GM12892 (cell line): Measurements from ENCODE around the gene UBE2Q2.

Source experiments
- POLR2A ChIP-seq: IDR thresholded peaks from 2 replicates; pipeline ENCODE4 v1.6.1; 2011; ENCODE audit warnings: low read depth, low read length, control low read depth
- POLR2AphosphoS5 ChIP-seq: IDR thresholded peaks from 2 replicates; pipeline ENCODE4 v1.6.1; 2011; ENCODE audit warnings: low read depth, low read length, control low read depth
- TAF1 ChIP-seq: IDR thresholded peaks from 2 replicates; pipeline ENCODE4 v1.6.1; 2011; ENCODE audit warnings: low read depth, mild to moderate bottlenecking, control low read depth, low read length, borderline replicate concordance

DNA sequence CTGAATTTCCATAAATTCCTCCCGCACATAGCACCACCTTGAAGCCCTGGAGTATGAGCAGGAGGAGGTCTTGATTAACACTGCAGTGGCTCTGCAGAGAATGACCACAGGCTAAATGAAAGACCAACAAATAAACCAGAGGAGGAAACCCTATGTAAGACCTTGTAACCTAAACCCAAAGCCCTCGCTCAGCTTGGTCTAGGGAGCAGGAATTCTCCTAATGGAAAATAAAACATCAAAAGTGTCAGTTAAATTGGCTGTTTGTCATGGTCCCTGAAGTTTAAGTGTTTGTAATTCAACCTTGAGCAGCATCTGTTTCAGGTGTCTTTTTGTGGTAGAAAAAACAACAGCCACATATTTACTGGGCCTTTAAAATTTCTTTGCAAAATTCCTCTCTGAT is 9.2 kb upstream of the UBE2Q2 start:
- TF ChIP-seq POLR2A (no peak), POLR2AphosphoS5 (no peak), TAF1 (no peak)
